Urothelium cell line (cell line): ENCODE data around the gene DDB1.
A peak's percentile ranks its signal among the peaks of the same experiment; 100 is the strongest.

Experiments
- DNase-seq: peaks from one replicate; pipeline ENCODE4 v3.0.0; 2011; ENCODE audit warnings: low spot score, mixed read lengths
- FAIRE-seq: peaks from 2 replicates; lab custom pipeline; 2011; peaks lifted over from hg19 to GRCh38; lab: Jason Lieb, UNC

DDB1 gene

GRCh38 chr11:61337706-61338470, 5.0 kb upstream of the DDB1 start:
- FAIRE-seq (no peak), DNase-seq (no peak)

GRCh38 chr11:61336171-61336935, 3.4 kb upstream of the DDB1 start:
- no peak for FAIRE-seq

GRCh38 chr11:61335355-61335710, 2.4 kb upstream of the DDB1 start:
- DNase-seq, result no peak
- no peak for FAIRE-seq

More at GRCh38 chr11:61336171-61336935, 3.4 kb upstream of the DDB1 start:
- peak; percentile 91 for DNase-seq

- FAIRE-seq (no peak), DNase-seq (peak; percentile 26)
Measured at GRCh38 chr11:61334434-61335354, 1.8 kb upstream of the DDB1 start.

- DNase-seq (no peak), FAIRE-seq (no peak)
Measured at GRCh38 chr11:61333550-61334433, 887 bp upstream of the DDB1 start.

- no peak for FAIRE-seq
- DNase-seq, result peak; percentile 18
Measured at GRCh38 chr11:61332281-61332796, 566 bp downstream of the DDB1 start.

GRCh38 chr11:61331651-61332050, 1.3 kb downstream of the DDB1 start:
- DNase-seq, result no peak
- no peak for FAIRE-seq

GRCh38 chr11:61329871-61330270, 3.0 kb downstream of the DDB1 start:
- no peak for DNase-seq
- no peak for FAIRE-seq

GRCh38 chr11:61328351-61328750, 4.6 kb downstream of the DDB1 start:
- no peak for FAIRE-seq

GRCh38 chr11:61327669-61328071, 5.2 kb downstream of the DDB1 start:
- FAIRE-seq, result no peak
- no peak for DNase-seq

More at GRCh38 chr11:61328351-61328750, 4.6 kb downstream of the DDB1 start:
- no peak for DNase-seq

- DNase-seq (no peak), FAIRE-seq (no peak)
Measured at GRCh38 chr11:61325649-61326414, 7.1 kb downstream of the DDB1 start.

- FAIRE-seq (no peak), DNase-seq (no peak)
Measured at GRCh38 chr11:61315260-61315659, 17.6 kb downstream of the DDB1 start.

- FAIRE-seq (no peak), DNase-seq (no peak)
Measured at GRCh38 chr11:61310749-61311148, 22.2 kb downstream of the DDB1 start.

GRCh38 chr11:61309739-61310138, 23.2 kb downstream of the DDB1 start:
- DNase-seq (no peak), FAIRE-seq (no peak)

- FAIRE-seq, result no peak
- DNase-seq, result no peak
Measured at GRCh38 chr11:61309141-61309540, 23.8 kb downstream of the DDB1 start.

GRCh38 chr11:61307354-61307753, 25.6 kb downstream of the DDB1 start:
- DNase-seq (no peak), FAIRE-seq (no peak)

GRCh38 chr11:61306221-61306620, 26.7 kb downstream of the DDB1 start:
- FAIRE-seq (no peak), DNase-seq (no peak)

- FAIRE-seq (no peak), DNase-seq (no peak)
Measured at GRCh38 chr11:61305417-61305816, 27.5 kb downstream of the DDB1 start.

- no peak for FAIRE-seq
Measured at GRCh38 chr11:61303725-61304124, 29.2 kb downstream of the DDB1 start.

More at GRCh38 chr11:61303725-61304124, 29.2 kb downstream of the DDB1 start:
- no peak for DNase-seq
